COLO668 (cell line): Measurements from ENCODE around the gene OR1I1.
"Not testable (repeated sequence)": the region's sequence is repeated elsewhere in the genome, so short reads cannot be mapped to it uniquely, and the experiment has no call there.

ENCODE experiments used
- DNase-seq: peaks from one replicate; lab custom pipeline; 2025; ENCODE audit not compliant: unreplicated experiment; lab: John Stamatoyannopoulos, UW

OR1I1 gene

DNA sequence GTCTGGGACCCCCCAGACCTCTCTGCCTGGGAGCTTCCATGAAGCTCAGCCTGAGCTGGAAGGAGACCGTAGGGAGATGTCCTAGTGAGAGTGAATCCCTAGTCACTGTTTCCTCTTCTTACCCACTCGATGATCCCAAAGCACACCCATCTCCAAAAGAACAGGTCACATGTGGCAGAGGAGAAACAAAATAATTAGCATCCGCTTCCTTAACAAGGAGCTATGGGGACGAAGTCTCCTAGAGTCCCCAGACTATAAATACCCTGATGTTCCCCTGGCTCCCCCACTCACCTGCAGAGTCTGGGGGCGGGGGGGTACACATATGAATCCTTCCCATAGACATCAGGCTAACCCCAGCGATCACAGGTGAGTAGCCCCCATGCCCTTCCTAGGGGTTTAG lies at the start of gene OR1I1:
Gene OR1I1 (plus strand): TSS at position 301 of the 400 bp plus-strand sequence. CDS start 4,855 bp downstream, outside the sequence.
- DNase-seq: no peak

GRCh38 chr19:15035795-15036311 lies 46.2 kb upstream of the OR1I1 start:
- DNase-seq: no peak

- DNase-seq: no peak
These were observed 44.4 kb upstream of the OR1I1 start for GRCh38 chr19:15037586-15037985.

GRCh38 chr19:15038294-15038693 lies 43.7 kb upstream of the OR1I1 start:
- no peak for DNase-seq

GRCh38 chr19:15042003-15042402 lies 40.0 kb upstream of the OR1I1 start:
- DNase-seq: no peak

DNA sequence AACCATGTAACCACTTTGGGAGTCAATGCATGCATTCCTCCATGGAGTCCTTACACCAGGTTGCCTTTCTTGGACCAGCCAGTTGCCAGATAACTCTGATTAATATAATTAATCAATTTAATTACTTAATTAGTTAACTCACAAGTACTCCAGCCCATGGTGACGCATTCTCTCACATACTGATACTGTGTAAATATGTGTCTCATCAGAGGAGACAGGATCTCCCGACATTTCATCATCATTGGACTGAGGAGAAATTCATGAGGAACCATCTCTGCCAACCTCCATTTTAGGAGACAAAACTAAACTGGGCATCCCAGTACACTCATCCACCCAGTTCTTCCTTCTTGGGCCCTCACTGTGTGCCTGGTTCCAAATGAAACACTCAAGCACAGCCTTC lies 39.2 kb upstream of the OR1I1 start:
- no peak for DNase-seq

GRCh38 chr19:15045506-15045905 lies 36.5 kb upstream of the OR1I1 start:
- no peak for DNase-seq

DNA sequence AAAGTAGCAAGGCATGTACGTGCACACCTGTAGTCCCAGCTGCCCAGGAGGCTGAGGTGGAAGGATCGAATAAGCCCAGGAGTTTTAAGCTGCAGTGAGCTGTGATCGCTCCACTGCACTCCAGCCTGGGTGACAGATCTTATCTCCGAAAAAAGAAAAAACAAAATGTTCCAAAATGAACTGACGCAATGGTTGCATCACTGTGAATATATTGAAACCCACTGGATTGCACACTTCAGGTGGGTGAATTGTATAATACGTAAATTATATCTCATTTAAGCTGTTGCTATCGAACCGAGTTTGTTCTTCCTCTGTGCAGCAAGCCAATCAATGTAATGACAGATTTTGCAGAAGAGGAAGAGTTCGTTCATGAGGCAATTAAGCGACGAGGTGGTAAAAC lies 34.3 kb upstream of the OR1I1 start:
- no peak for DNase-seq

DNA sequence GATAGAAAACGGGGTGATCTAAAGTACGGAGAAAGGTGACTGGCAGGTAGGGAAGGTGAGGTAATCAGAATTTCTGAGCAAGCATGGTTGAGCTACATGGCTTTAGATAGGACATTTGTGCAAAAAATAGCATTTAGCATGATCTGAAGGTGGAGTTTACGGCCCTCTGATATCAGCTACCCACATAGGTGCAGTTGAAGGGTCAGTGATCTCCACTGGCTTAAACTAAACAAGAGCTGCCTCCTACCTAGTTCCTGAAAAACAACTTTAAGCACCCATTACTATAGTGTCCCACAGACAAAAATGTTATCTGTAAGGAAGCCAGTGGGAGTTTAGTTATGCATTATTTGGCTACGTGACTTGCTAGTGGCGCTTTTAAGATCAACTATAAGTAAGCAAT lies 33.9 kb upstream of the OR1I1 start:
- DNase-seq: no peak

- no peak for DNase-seq
These were observed 33.0 kb upstream of the OR1I1 start, which contains the start of gene CASP14 for GRCh38 chr19:15048885-15049541. TSS of gene CASP14 (plus strand) at chr19:15049480. CDS start at chr19:15052252, 2,772 bp downstream.

DNA sequence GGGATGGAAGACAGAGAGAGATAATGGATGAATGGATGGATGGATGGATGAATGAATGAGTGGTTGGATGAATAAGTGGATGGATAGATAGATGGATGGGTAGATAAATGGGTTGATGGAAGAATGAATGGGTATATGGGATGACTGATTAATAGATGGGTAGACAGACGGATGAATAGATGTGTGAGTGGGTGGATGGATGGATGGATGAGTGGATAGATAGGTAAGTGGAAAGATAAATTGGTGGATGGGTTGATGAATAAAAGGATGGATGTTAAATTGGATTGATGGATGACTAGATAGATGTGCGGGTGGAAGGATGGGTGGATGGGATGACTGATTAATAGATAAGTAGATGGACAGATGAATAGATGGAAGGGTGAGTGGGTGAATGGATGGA lies 31.4 kb upstream of the OR1I1 start:
- no peak for DNase-seq

- no peak for DNase-seq
These were observed 20.0 kb upstream of the OR1I1 start for GRCh38 chr19:15062036-15062435.

DNA sequence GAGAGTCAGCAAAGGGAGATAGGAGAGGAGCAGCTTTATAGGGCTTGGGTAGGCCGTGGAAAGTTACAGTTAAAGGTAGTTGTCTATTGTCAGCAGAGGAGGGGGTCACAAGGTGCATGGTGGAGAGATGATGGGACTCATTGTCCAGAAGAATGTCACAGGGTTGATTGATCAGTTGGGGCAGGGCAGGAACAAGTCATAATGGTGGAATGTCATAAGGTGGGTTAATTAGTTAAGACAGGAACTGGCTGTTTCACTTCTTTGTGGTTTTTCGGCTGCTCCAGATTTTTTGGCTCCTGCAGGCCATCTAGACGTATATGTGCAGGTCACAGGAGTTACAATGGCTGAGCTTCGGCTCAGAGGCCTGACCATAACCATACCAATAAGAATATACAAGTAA lies 11.6 kb upstream of the OR1I1 start:
- DNase-seq: not testable (repeated sequence)

DNA sequence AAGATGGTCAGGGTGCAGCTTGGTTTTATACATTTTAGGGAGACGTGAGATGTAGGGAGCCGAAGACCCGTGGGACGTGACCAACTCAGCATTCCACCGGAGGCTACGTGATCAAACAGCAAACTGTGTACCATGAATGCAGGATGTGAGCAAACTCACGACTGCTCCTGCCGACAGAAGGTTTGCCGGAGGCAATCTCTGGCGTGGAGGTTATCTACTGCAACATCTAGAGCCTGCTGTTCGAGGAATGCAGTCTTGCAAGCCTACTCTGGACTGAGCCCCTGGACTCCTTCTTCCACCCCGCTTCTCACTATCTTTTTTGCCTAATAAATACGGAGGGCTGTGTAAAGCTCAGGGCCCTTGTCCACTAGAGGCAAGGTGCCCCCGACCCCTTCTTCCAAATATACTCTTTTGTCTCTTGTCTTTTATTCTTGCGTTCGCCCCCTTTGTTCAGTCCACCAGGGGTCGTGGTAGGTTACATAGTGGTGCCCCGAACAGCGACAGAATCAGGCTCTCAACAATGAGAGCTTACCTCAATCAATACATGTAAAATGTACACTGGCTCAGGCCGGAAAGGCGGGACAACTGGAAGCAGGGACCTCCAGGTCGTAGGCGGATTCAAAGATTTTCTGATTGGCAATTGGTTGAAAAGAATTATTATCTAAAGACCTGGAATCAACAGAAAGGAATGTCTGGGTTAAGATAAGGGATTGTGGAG lies 8.9 kb upstream of the OR1I1 start:
- no peak for DNase-seq

- no peak for DNase-seq
These were observed 7.6 kb upstream of the OR1I1 start for GRCh38 chr19:15074371-15074770.

DNA sequence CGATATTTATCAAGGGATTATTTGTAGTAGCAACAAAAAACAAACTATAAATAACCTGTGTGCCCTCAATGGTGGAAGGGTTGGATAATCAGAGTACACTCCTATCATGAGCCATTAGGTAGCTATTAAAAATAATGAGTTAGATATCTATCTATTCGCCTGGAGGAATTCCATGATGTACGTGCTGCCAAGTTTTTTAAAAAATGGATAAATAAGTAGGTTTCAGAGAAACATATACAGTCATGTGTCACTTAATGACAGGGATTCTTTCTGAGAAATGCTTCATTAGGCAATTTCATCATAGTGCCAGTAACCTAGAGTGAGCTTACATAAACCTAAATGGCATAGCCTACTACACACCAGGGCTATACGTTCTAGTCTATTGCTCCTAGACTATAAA lies 6.2 kb upstream of the OR1I1 start:
- DNase-seq: no peak

GRCh38 chr19:15080002-15080401 lies 2.0 kb upstream of the OR1I1 start:
- not testable (repeated sequence) for DNase-seq

DNA sequence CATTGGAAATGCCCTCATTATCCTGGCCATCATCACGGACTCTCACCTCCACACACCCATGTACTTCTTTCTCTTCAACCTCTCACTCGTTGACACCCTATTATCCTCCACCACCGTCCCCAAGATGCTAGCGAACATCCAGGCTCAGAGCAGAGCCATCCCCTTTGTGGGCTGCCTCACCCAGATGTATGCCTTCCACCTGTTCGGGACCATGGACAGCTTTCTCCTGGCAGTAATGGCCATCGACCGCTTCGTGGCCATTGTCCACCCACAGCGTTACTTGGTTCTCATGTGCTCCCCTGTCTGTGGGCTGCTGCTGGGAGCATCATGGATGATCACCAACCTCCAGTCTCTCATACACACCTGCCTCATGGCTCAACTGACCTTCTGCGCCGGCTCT lies 5.2 kb downstream of the OR1I1 start:
- DNase-seq: no peak

DNA sequence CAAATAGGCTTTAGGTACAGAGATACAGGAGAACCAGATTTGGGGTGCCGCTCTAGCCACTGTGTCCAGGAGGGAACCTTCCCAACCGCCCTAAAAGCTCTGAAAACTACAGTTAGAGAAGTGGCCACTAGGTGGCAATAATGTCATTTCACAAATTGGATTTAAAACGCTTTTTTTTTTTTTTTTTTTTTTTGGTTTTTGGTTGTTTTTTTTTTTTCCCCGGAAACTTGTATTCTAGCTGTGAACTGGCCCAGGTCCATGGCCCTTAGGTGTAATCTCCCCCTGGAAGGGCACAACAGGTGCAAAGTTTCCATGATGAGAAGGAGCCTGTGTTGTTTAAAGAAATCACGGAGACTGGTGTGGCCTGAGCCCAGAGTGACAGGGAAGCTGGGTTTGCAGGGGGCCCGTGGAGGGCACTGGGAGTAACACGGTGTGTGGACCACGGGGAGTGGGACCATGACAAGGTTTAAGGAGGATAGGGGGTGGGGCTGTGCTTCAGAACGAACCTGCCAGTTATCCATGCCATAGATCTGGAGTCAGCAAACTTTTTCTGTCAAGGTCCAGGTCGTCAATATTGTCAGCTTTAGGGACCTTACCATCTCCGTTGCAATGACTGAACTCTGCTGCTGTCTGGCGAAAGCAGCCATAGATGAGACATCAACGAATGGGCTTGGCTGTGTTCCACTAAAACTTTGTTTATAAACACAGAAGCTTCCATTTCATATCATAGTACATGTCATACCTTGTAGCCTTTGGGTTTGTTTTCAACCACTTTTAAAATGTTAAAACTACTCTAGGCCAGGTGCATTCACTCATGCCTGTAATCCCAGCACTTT lies 10.1 kb downstream of the OR1I1 start:
- DNase-seq: peak; percentile 18

GRCh38 chr19:15093001-15093400 lies 11.0 kb downstream of the OR1I1 start:
- no peak for DNase-seq

DNA sequence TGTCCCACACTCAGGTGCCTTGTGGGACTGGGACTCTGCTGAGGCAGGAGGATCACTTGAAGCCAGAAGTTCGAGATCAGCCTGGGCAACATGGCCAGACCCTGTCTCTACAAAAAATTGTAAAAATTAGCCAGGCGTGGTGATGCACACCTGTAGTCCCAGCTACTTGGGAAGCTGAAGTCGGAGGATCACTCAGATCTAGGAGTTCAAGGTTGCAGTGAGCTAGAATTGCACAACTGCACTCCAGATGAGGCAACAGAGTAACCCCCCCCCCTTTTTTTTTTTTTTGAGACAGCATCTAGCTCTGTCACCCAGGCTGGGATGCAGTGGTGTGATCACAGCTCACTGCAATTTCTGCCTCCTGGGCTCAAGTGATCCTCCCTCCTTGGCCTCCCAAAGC lies 14.2 kb downstream of the OR1I1 start:
- no peak for DNase-seq
